HEK293 (cell line): ENCODE measurements around the gene ZNF714.

Source experiments
- CTCF ChIA-PET: fragments of 350-600 bp; formaldehyde crosslinking; extraction: SDS; loops from one replicate; lab custom pipeline; 2021; ENCODE audit warnings: antibody characterized with exemption; lab: Yijun Ruan, JAX
- POLR2A ChIA-PET: fragments of 300-600 bp; formaldehyde crosslinking; extraction: SDS; loops from one replicate; lab custom pipeline; 2020; ENCODE audit warnings: antibody characterized with exemption, inconsistent platforms; lab: Yijun Ruan, JAX
- H3K27ac ChIP-seq: fragments of 200-500 bp; sonication (Bioruptor generic); 2 replicates; pipeline ENCODE4 v1.5.1; 2014; ENCODE audit warnings: low read depth, low read length, control low read depth, inconsistent platforms; ENCODE audit errors: extremely low read depth
- H3K36me3 ChIP-seq, 2 experiments: fragments of 200-500 bp in 1 of 2; sonication (Bioruptor generic) in 1 of 2; 1 replicate in 1 of 2; 2 replicates in 1 of 2; pipeline ENCODE4 v1.5.1; 2014 to 2017; ENCODE audit warnings: inconsistent platforms in 2 of 2, low read length in 2 of 2; ENCODE audit not compliant: control insufficient read depth in 2 of 2, insufficient read depth in 1 of 2
- H3K4me1 ChIP-seq: fragments of 200-500 bp; sonication (Bioruptor generic); 2 replicates; pipeline ENCODE4 v1.5.1; 2014; ENCODE audit warnings: mild to moderate bottlenecking, low read length, inconsistent platforms; ENCODE audit not compliant: control insufficient read depth, insufficient read depth
- H3K4me3 ChIP-seq: 2 replicates; pipeline ENCODE4 v1.5.1; 2011; ENCODE audit warnings: low read depth, mild to moderate bottlenecking, control low read depth, low read length, moderate library complexity
- H3K9me3 ChIP-seq: fragments of 200-500 bp; sonication (Bioruptor generic); 2 replicates; pipeline ENCODE4 v1.5.1; 2014; ENCODE audit warnings: low read depth, low read length, inconsistent platforms; ENCODE audit not compliant: control insufficient read depth, insufficient read depth
- GLIS1 ChIP-seq: fragments of 450-650 bp; formaldehyde crosslinking; IDR thresholded peaks from 2 replicates; pipeline ENCODE4 v1.5.1; 2016; ENCODE audit warnings: missing biosample characterization, missing genetic modification characterization
- KLF7 ChIP-seq: fragments of 450-650 bp; formaldehyde crosslinking; IDR thresholded peaks from 2 replicates; pipeline ENCODE4 v1.5.1; 2016; ENCODE audit warnings: missing biosample characterization, missing genetic modification characterization, borderline replicate concordance
- KLF9 ChIP-seq: fragments of 450-650 bp; formaldehyde crosslinking; IDR thresholded peaks from 2 replicates; pipeline ENCODE4 v1.5.1; 2016; ENCODE audit warnings: missing biosample characterization, missing genetic modification characterization, low read depth
- TRIM28 ChIP-seq: IDR thresholded peaks from 2 replicates; pipeline ENCODE4 v1.6.1; 2011; ENCODE audit warnings: low read length, control low read depth, borderline replicate concordance
- ZBTB48 ChIP-seq: fragments of 450-650 bp; formaldehyde crosslinking; IDR thresholded peaks from 2 replicates; pipeline ENCODE4 v1.5.1; 2016; ENCODE audit warnings: missing biosample characterization, missing genetic modification characterization
- ZEB2 ChIP-seq: fragments of 450-650 bp; formaldehyde crosslinking; IDR thresholded peaks from 2 replicates; pipeline ENCODE4 v1.5.1; 2016; ENCODE audit warnings: missing biosample characterization, missing genetic modification characterization
- ZFHX2 ChIP-seq: fragments of 450-650 bp; formaldehyde crosslinking; conservative IDR thresholded peaks from 2 replicates; pipeline ENCODE4 v1.5.1; 2016; ENCODE audit warnings: missing biosample characterization, missing genetic modification characterization
- ZNF112 ChIP-seq: fragments of 450-650 bp; formaldehyde crosslinking; IDR thresholded peaks from 2 replicates; pipeline ENCODE4 v1.5.0; 2017; ENCODE audit warnings: missing biosample characterization, missing genetic modification characterization
- ZNF140 ChIP-seq: fragments of 450-650 bp; formaldehyde crosslinking; IDR thresholded peaks from 2 replicates; pipeline ENCODE4 v1.5.1; 2016; ENCODE audit warnings: missing biosample characterization, missing genetic modification characterization
- ZNF416 ChIP-seq: fragments of 450-650 bp; formaldehyde crosslinking; IDR thresholded peaks from 2 replicates; pipeline ENCODE4 v1.5.1; 2016; ENCODE audit warnings: missing biosample characterization, missing genetic modification characterization
- ZNF621 ChIP-seq: fragments of 450-650 bp; formaldehyde crosslinking; IDR thresholded peaks from 2 replicates; pipeline ENCODE4 v1.5.1; 2017; ENCODE audit warnings: missing biosample characterization, missing genetic modification characterization
- ZNF623 ChIP-seq: fragments of 450-650 bp; formaldehyde crosslinking; IDR thresholded peaks from 2 replicates; pipeline ENCODE4 v1.5.1; 2016; ENCODE audit warnings: missing biosample characterization, missing genetic modification characterization
- ZNF76 ChIP-seq: fragments of 450-650 bp; formaldehyde crosslinking; IDR thresholded peaks from 2 replicates; pipeline ENCODE4; 2016; ENCODE audit warnings: low read depth, missing biosample characterization, missing genetic modification characterization, borderline replicate concordance
- ZSCAN30 ChIP-seq: fragments of 450-650 bp; IDR thresholded peaks from 2 replicates; pipeline ENCODE4 v1.5.1; 2018; ENCODE audit warnings: missing biosample characterization, mild to moderate bottlenecking, missing genetic modification characterization, moderate library complexity
- TF ChIP-seq, protein P1 (sequence below): fragments of 450-650 bp; formaldehyde crosslinking; IDR thresholded peaks from 2 replicates; pipeline ENCODE4 v1.5.1; 2017; ENCODE audit warnings: missing biosample characterization, missing genetic modification characterization
- TF ChIP-seq, protein P2 (sequence below): fragments of 450-650 bp; formaldehyde crosslinking; IDR thresholded peaks from 2 replicates; pipeline ENCODE4 v1.5.1; 2016; ENCODE audit warnings: missing biosample characterization, missing genetic modification characterization
- TF ChIP-seq, protein P3 (sequence below): sonication (generic); formaldehyde crosslinking; IDR thresholded peaks from 2 replicates; pipeline ENCODE4 v1.8.1; 2022; ENCODE audit warnings: mild to moderate bottlenecking, moderate library complexity, missing genetic modification reagents

Gene ZNF714

DNA sequence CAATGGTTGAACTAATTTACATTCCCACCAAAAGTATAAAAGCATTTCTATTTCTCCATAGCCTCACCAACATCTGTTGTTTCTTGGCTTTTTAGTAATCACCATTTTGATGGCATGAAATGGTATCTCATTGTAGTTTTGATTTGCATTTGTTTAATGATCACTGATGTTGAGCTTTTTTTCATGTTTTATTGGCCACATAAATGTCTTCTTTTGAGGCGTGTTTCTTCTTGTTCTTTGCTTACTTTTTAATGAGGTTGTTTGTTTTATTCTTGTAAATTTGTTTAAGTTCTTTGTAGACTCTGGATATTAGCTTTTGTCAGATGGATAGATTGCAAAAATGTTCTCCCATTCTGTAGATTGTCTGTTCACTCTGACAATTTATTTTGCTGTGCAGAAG lies 28.2 kb downstream of the ZNF714 start:
- ChIA-PET POLR2A (no interaction called here), CTCF (no interaction called here)
- Histone ChIP-seq H3K36me3 (peaks cover 43 to 45% of the 10 kb centered on the region in 2 experiments), H3K27ac (no peak overlapping the region), H3K4me1 (no peaks in the 10 kb centered on the region), H3K9me3 (no peaks in the 10 kb centered on the region), H3K4me3 (no peak overlapping the region)
- TF ChIP-seq ZNF621 (tag by site-specific recombination) (no peak), ZNF140 (tag by site-specific recombination) (no peak), ZNF623 (tag by site-specific recombination) (no peak), TRIM28 (no peak), ZFHX2 (tag by site-specific recombination) (no peak)
- TF ChIP-seq, protein P1, sequence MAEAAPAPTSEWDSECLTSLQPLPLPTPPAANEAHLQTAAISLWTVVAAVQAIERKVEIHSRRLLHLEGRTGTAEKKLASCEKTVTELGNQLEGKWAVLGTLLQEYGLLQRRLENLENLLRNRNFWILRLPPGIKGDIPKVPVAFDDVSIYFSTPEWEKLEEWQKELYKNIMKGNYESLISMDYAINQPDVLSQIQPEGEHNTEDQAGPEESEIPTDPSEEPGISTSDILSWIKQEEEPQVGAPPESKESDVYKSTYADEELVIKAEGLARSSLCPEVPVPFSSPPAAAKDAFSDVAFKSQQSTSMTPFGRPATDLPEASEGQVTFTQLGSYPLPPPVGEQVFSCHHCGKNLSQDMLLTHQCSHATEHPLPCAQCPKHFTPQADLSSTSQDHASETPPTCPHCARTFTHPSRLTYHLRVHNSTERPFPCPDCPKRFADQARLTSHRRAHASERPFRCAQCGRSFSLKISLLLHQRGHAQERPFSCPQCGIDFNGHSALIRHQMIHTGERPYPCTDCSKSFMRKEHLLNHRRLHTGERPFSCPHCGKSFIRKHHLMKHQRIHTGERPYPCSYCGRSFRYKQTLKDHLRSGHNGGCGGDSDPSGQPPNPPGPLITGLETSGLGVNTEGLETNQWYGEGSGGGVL (tag by site-specific recombination): no peak

DNA sequence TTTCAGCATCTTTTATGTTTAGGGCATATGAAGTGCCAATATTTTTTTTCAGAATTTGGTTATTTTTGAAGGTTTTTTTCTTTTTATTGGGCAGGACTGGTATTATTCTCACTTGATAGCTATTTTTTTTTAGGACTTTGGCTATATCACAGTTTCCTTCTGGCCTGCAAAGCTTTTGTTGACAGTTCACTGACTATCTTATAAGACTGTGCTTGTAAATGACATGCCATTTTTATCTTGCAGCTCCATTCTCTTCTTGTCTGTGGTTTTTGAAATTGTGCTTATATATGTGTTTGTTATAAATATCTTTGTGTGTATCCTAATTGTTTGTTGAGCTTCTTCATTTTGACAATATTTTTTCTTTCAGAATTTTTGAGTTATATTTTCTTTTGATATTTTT lies 33.4 kb downstream of the ZNF714 start:
- no peak overlapping the region for H3K4me3 ChIP-seq
- no peaks in the 10 kb centered on the region for H3K4me1 ChIP-seq
- H3K27ac ChIP-seq: no peak overlapping the region
- no peak for TF ChIP-seq ZNF76 (tag by site-specific recombination)
- TF ChIP-seq, protein P2, sequence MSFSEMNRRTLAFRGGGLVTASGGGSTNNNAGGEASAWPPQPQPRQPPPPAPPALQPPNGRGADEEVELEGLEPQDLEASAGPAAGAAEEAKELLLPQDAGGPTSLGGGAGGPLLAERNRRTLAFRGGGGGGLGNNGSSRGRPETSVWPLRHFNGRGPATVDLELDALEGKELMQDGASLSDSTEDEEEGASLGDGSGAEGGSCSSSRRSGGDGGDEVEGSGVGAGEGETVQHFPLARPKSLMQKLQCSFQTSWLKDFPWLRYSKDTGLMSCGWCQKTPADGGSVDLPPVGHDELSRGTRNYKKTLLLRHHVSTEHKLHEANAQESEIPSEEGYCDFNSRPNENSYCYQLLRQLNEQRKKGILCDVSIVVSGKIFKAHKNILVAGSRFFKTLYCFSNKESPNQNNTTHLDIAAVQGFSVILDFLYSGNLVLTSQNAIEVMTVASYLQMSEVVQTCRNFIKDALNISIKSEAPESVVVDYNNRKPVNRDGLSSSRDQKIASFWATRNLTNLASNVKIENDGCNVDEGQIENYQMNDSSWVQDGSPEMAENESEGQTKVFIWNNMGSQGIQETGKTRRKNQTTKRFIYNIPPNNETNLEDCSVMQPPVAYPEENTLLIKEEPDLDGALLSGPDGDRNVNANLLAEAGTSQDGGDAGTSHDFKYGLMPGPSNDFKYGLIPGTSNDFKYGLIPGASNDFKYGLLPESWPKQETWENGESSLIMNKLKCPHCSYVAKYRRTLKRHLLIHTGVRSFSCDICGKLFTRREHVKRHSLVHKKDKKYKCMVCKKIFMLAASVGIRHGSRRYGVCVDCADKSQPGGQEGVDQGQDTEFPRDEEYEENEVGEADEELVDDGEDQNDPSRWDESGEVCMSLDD: no peak
- TF ChIP-seq KLF9: no peak
- TF ChIP-seq ZBTB48 (tag by site-specific recombination): no peak
- no peak for TF ChIP-seq ZEB2 (tag by site-specific recombination)
- TF ChIP-seq GLIS1: no peak
- no peak for TF ChIP-seq KLF7 (tag by site-specific recombination)
- TF ChIP-seq ZSCAN30 (tag by site-specific recombination): no peak
- no peak for TF ChIP-seq ZNF112 (tag by site-specific recombination)
- TF ChIP-seq ZNF416: no peak
- TF ChIP-seq, protein P3, sequence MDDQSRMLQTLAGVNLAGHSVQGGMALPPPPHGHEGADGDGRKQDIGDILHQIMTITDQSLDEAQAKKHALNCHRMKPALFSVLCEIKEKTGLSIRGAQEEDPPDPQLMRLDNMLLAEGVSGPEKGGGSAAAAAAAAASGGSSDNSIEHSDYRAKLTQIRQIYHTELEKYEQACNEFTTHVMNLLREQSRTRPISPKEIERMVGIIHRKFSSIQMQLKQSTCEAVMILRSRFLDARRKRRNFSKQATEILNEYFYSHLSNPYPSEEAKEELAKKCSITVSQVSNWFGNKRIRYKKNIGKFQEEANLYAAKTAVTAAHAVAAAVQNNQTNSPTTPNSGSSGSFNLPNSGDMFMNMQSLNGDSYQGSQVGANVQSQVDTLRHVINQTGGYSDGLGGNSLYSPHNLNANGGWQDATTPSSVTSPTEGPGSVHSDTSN (CRISPR knock-in tag): no peak
- H3K9me3 ChIP-seq: no peaks in the 10 kb centered on the region
- H3K36me3 ChIP-seq: peaks cover 40 to 52% of the 10 kb centered on the region in 2 experiments
- CTCF ChIA-PET: no interaction called here
- POLR2A ChIA-PET: no interaction called here
